HG02610 (cell line): Measurements from ENCODE around the gene HIBADH.
"Not testable (repeated sequence)": the region's sequence is repeated elsewhere in the genome, so short reads cannot be mapped to it uniquely, and the experiment has no call there.

Experiments
- ATAC-seq: cut with Tn5 transposase; IDR thresholded peaks from one replicate; pipeline ENCODE4 v1.9.1; 2021; ENCODE audit warnings: mild to moderate bottlenecking, moderate library complexity; ENCODE audit not compliant: unreplicated experiment

HIBADH gene

GRCh38 chr7:27511370-27511769 is 151.3 kb downstream of the HIBADH start:
- ATAC-seq, result not testable (repeated sequence)

DNA sequence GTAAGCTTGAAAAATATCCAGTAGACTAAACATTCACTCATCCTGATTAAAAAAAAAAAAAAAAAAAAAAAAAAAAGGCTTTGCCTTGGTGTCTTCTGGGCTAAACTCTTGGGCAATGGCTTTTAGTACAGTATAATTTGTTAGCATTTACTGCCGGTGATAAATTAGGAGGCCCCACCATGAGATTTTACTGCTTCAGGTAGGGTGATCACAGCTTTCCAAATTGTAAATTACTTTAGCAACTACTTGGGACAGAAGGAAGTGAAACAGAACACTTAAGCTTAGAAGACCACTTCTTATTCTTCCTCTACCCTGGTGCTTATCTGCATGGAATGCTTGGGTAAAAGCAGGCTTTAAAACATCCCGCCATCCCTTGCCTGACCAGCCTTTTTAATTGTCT is 152.1 kb downstream of the HIBADH start:
- no peak for ATAC-seq

DNA sequence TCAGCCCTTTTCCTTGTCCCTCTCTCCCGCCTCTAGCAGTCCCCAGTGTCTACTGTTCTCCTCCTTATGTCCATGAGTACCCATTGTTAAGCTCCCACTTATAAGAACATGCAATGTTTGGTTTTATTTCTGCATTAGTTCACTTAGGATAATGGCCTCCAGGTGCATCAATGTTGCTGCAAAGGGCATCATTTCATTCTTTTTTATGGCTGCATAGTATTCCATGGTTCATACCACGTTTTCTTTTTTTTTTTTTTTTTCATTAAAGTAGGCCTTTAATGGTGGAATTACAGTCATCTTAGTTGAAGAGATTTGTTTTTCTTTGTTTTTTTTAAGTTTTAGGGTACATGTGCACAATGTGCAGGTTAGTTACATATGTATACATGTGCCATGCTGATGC is 160.8 kb downstream of the HIBADH start:
- ATAC-seq, result not testable (repeated sequence)

- no peak for ATAC-seq
Observed at GRCh38 chr7:27501001-27501400, 161.7 kb downstream of the HIBADH start.

GRCh38 chr7:27492224-27492623 is 170.5 kb downstream of the HIBADH start:
- no peak for ATAC-seq

DNA sequence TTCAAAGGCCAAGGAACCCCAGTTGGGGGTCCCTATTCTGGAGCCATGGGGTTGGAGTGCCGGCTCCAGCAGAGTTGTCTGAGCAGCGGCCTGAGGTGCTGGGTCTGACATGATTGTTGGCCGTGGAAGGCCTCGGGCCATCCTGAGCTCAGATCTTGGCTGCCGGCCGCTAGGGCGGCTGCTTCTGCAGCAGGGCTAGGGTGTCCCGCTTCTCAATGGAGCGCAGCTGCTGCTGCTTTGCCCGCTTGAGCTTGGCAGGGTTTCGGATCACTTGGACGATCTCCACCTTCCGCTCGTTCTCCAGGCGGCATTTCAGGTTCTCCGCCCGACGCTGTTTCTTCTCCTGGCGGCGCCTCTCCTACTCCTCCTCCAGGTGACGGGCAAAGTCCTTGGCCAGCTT is 171.1 kb downstream of the HIBADH start:
- ATAC-seq, result no peak

DNA sequence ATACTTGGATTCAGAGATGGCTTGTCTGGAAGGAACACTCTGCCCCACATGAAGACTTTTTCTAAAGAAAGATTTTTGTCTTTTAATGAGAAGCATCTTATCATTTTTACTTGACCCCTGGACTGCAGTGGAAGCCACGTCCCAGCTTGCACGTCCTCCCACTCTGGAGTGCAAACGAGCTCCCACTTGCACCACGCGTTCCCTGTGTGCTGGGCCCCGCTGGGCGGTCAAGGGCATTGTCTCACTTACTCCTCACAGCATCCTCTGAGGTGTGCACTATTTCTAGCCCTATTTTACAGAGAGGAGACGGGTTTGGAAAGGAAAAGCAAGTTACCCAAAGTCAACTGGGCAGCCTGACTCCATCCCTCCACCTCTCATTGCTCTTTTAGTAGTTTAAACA is 175.2 kb downstream of the HIBADH start:
- no peak for ATAC-seq

DNA sequence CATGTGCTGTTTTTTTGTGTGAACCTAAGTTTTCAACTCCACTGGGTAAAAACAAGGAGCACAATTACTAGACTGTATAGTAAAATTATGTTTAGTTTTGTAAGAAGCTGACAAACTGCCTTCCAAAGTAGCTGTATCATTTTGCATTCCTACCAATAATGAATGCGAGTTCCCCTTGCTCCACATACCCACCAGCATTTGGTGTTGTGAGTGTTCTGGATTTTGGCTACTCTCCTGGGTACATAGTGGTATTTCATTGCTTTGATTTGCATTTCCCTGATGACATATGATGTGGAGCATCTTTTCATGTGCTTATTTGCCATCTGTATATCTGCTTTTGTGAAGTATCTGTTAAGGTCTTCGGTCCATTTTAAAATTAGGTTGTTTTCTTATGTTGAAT is 178.2 kb downstream of the HIBADH start:
- ATAC-seq, result no peak

- no peak for ATAC-seq
Observed at GRCh38 chr7:27482219-27482618, 180.5 kb downstream of the HIBADH start.

DNA sequence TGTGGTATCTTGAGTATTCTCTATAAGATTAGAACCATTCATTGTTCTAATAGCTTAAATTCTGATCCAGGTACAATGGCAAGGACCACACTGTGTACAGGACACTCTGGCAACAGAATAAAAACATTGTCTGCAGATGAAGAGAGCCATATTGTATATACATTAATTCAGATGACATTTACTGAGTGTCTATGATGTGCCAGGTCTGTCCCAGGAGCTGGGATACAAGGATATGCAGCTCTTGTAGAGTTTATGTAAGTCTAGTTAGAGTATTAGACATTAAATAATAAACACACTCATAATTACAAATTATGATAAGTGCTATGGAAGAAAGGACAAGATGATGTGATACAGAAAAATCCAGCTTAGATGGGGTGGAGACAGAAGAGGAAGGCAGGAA is 184.1 kb downstream of the HIBADH start:
- ATAC-seq, result no peak

GRCh38 chr7:27478084-27478483 is 184.6 kb downstream of the HIBADH start:
- ATAC-seq, result no peak

- ATAC-seq, result no peak
Observed at GRCh38 chr7:27476493-27476892, 186.2 kb downstream of the HIBADH start.
